IMR-90 (cell line): ENCODE results near the gene KCNE4. TPM values are rescaled to one million over a fixed set of nuclear protein-coding genes. Genes with fewer than 3 reads are reported as not detected.

ENCODE experiments used
- ATAC-seq: fragments of 200-7000 bp; cut with Tn5 transposase; 2 replicates; pipeline ENCODE4 v1.9.1; 2020; ENCODE audit warnings: low read depth, mild to moderate bottlenecking, moderate library complexity
- BruUV-seq: library from RNA; stranded (reverse); fragments of 400-500 nt; replicated peaks from 2 replicates; lab custom pipeline; 2021; lab: Mats Ljungman, UMichigan
- CTCF ChIA-PET: fragments of 300-600 bp; formaldehyde crosslinking; extraction: SDS; loops from one replicate; lab custom pipeline; 2021; ENCODE audit warnings: antibody characterized with exemption; lab: Yijun Ruan, JAX
- POLR2A ChIA-PET: fragments of 300-600 bp; sonication (Branson Sonifier 250); formaldehyde crosslinking; loops from one replicate; lab custom pipeline; 2022; ENCODE audit warnings: antibody characterized with exemption; ENCODE audit not compliant: unreplicated experiment; lab: Charles Lee
- DNase-seq: peaks from one replicate; pipeline ENCODE4 v3.0.0; 2013
- H2AFZ ChIP-seq: replicated peaks from 2 replicates; pipeline ENCODE3; 2013; ENCODE audit warnings: low read length, mild to moderate bottlenecking; ENCODE audit not compliant: poor library complexity
- H2AK5ac ChIP-seq: 2 replicates; pipeline ENCODE4 v1.6.1; 2013; ENCODE audit warnings: low read depth, low read length, inconsistent platforms
- H2AK9ac ChIP-seq: replicated peaks from 2 replicates; pipeline ENCODE3; 2013; ENCODE audit warnings: mild to moderate bottlenecking, low read depth, low read length, moderate library complexity; ENCODE audit not compliant: poor library complexity
- H2BK120ac ChIP-seq: 2 replicates; pipeline ENCODE4 v1.6.1; 2013; ENCODE audit warnings: low read depth, low read length, inconsistent platforms
- H2BK15ac ChIP-seq: 3 replicates; pipeline ENCODE4 v1.6.1; 2013; ENCODE audit warnings: low read depth, low read length, inconsistent platforms
- H2BK20ac ChIP-seq: 2 replicates; pipeline ENCODE4 v1.6.1; 2013; ENCODE audit warnings: low read depth, mild to moderate bottlenecking, inconsistent platforms, low read length, moderate library complexity
- H2BK5ac ChIP-seq: 2 replicates; pipeline ENCODE4 v1.6.1; 2013; ENCODE audit warnings: mild to moderate bottlenecking, low read depth, low read length, inconsistent platforms; ENCODE audit not compliant: poor library complexity, severe bottlenecking
- H3K14ac ChIP-seq: replicated peaks from 2 replicates; pipeline ENCODE4 v1.6.1; 2013; ENCODE audit warnings: low read depth, low read length, inconsistent platforms
- H3K18ac ChIP-seq: 2 replicates; pipeline ENCODE4 v1.6.1; 2013; ENCODE audit warnings: low read depth, low read length, control low read depth
- H3K23ac ChIP-seq: 2 replicates; pipeline ENCODE4 v1.6.1; 2013; ENCODE audit warnings: low read depth, low read length, inconsistent platforms
- H3K27ac ChIP-seq: 2 replicates; pipeline ENCODE4 v1.5.1; 2013; ENCODE audit warnings: mild to moderate bottlenecking, control low read depth, low read length; ENCODE audit not compliant: insufficient read depth
- H3K27me3 ChIP-seq: 2 replicates; pipeline ENCODE4 v1.6.1; 2013; ENCODE audit warnings: low read length; ENCODE audit not compliant: control insufficient read depth, insufficient read depth
- H3K36me3 ChIP-seq: 2 replicates; pipeline ENCODE4 v1.6.1; 2013; ENCODE audit warnings: low read length, mixed read lengths; ENCODE audit not compliant: control insufficient read depth, insufficient read depth
- H3K4ac ChIP-seq: 2 replicates; pipeline ENCODE4 v1.6.1; 2013; ENCODE audit warnings: low read depth, low read length, inconsistent platforms
- H3K4me1 ChIP-seq: 2 replicates; pipeline ENCODE4 v1.6.1; 2013; ENCODE audit warnings: low read length, mixed read lengths; ENCODE audit not compliant: control insufficient read depth, insufficient read depth
- H3K4me2 ChIP-seq: 2 replicates; pipeline ENCODE4 v1.6.1; 2013; ENCODE audit warnings: low read depth, mild to moderate bottlenecking, control low read depth, low read length, moderate library complexity
- H3K4me3 ChIP-seq: 2 replicates; pipeline ENCODE4 v1.5.1; 2013; ENCODE audit warnings: low read depth, mild to moderate bottlenecking, control low read depth, low read length, moderate library complexity; ENCODE audit not compliant: insufficient read depth
- H3K56ac ChIP-seq: 2 replicates; pipeline ENCODE4 v1.6.1; 2013; ENCODE audit warnings: low read length, inconsistent platforms; ENCODE audit not compliant: insufficient read depth; ENCODE audit errors: extremely low read depth
- H3K79me1 ChIP-seq, 2 experiments: 2 replicates each; pipeline ENCODE4 v1.6.1; 2013; ENCODE audit warnings: low read length in 2 of 2, inconsistent platforms in 1 of 2, low read depth in 1 of 2
- H3K9ac ChIP-seq: 2 replicates; pipeline ENCODE4 v1.6.1; 2013; ENCODE audit warnings: low read depth, low read length, control low read depth
- H3K9me1 ChIP-seq: 2 replicates; pipeline ENCODE4 v1.6.1; 2013; ENCODE audit warnings: low read length, inconsistent platforms; ENCODE audit not compliant: insufficient read depth
- H3K9me3 ChIP-seq: 2 replicates; pipeline ENCODE4 v1.6.1; 2013; ENCODE audit warnings: low read length; ENCODE audit not compliant: control insufficient read depth, insufficient read depth
- H4K20me1 ChIP-seq: 2 replicates; pipeline ENCODE4 v1.6.1; 2013; ENCODE audit warnings: low read length, inconsistent platforms; ENCODE audit not compliant: insufficient read depth
- H4K5ac ChIP-seq: 2 replicates; pipeline ENCODE4 v1.6.1; 2013; ENCODE audit warnings: mild to moderate bottlenecking, low read depth, low read length, control low read depth
- H4K8ac ChIP-seq, 2 experiments: 2 replicates each; pipeline ENCODE4 v1.6.1; 2013; ENCODE audit warnings: low read depth in 2 of 2, low read length in 2 of 2, control low read depth in 1 of 2, inconsistent platforms in 1 of 2
- H4K91ac ChIP-seq: 2 replicates; pipeline ENCODE4 v1.6.1; 2013; ENCODE audit warnings: low read depth, low read length, inconsistent platforms; ENCODE audit not compliant: insufficient read depth
- BHLHE40 ChIP-seq: fragments of 150-350 bp; IDR thresholded peaks from 2 replicates; pipeline ENCODE4 v1.6.1; 2016; ENCODE audit warnings: mild to moderate bottlenecking, low read depth, low read length
- CEBPB ChIP-seq: IDR thresholded peaks from 2 replicates; pipeline ENCODE4 v1.6.1; 2012; ENCODE audit warnings: low read depth, low read length, improper control_type of control experiment
- CHD1 ChIP-seq: IDR thresholded peaks from 2 replicates; pipeline ENCODE4 v1.6.1; 2012; ENCODE audit warnings: low read depth, low read length, improper control_type of control experiment
- MAFK ChIP-seq: IDR thresholded peaks from 2 replicates; pipeline ENCODE4 v1.6.1; 2012; ENCODE audit warnings: low read depth, low read length, improper control_type of control experiment
- MAZ ChIP-seq: IDR thresholded peaks from 2 replicates; pipeline ENCODE4 v1.6.1; 2012; ENCODE audit warnings: low read depth, mild to moderate bottlenecking, low read length, improper control_type of control experiment, moderate library complexity, borderline replicate concordance
- NFE2L2 ChIP-seq: fragments of 150-350 bp; IDR thresholded peaks from 2 replicates; pipeline ENCODE4 v1.6.1; 2016; ENCODE audit warnings: low read depth, mild to moderate bottlenecking, low read length
- RFX5 ChIP-seq: IDR thresholded peaks from 2 replicates; pipeline ENCODE4 v1.8.0; 2012; ENCODE audit warnings: low read depth, mild to moderate bottlenecking, low read length, moderate library complexity
- SMC3 ChIP-seq: fragments of 150-350 bp; IDR thresholded peaks from 2 replicates; pipeline ENCODE4 v1.6.1; 2016; ENCODE audit warnings: low read depth, mild to moderate bottlenecking, antibody characterized with exemption, low read length, moderate library complexity
- WGBS, 2 experiments: methylation state at CpG; one replicate each; pipeline versions ENCODE4 v1.1.5 to v1.1.7; 2013; ENCODE audit warnings: missing lambda C conversion rate in 2 of 2; ENCODE audit not compliant: insufficient read length in 1 of 2; ENCODE audit errors: extremely low coverage in 2 of 2; 5-methylcytosine and 5-hydroxymethylcytosine counted together
- dilution Hi-C: fragments of 300-500 bp; cut with HindIII; formaldehyde crosslinking; loops from one replicate; pipeline ENCODE4 v1.14.3; 2018; ENCODE audit warnings: low sequenced_read_pairs; ENCODE audit not compliant: unreplicated experiment
- in situ Hi-C: fragments of 300-500 bp; cut with MboI; formaldehyde crosslinking; loops from 3 replicates; pipeline ENCODE4 v1.14.3; 2019; ENCODE audit warnings: low sequenced_read_pairs, inconsistent platforms, mixed read lengths
- intact Hi-C: fragments of 100-400 bp; cut with micrococcal nuclease; formaldehyde crosslinking; loops from 2 replicates; pipeline ENCODE4 v1.10.0; 2022
- polyA plus RNA-seq, 3 experiments: library from polyadenylated mRNA; depleted of rRNA; stranded (reverse); fragments of >200 nt; gene quantifications; 2 replicates each; pipeline ENCODE4 v1.2.3, GENCODE V29; 2012; ENCODE audit warnings: low replicate concordance in 1 of 3
- total RNA-seq: library from RNA; depleted of rRNA; stranded (reverse); fragments of >200 nt; gene quantifications from 2 replicates; pipeline ENCODE4 v1.2.3, GENCODE V29; 2012
- TF ChIP-seq, protein P1 (sequence below): fragments of 150-350 bp; IDR thresholded peaks from 2 replicates; pipeline ENCODE4 v1.6.1; 2017; ENCODE audit warnings: mild to moderate bottlenecking, antibody characterized with exemption, low read length, low read depth
- TF ChIP-seq, protein P2 (sequence below): conservative IDR thresholded peaks from 2 replicates; pipeline ENCODE4 v1.5.1; 2012; ENCODE audit warnings: mild to moderate bottlenecking, low read depth, low read length, improper control_type of control experiment
- TF ChIP-seq, protein P3 (sequence below): fragments of 150-350 bp; IDR thresholded peaks from 2 replicates; pipeline ENCODE4 v1.6.1; 2016; ENCODE audit warnings: low read depth, mild to moderate bottlenecking, low read length, moderate library complexity, borderline replicate concordance

The KCNE4 gene
- total and polyA plus RNA-seq, 2 of the 4 experiments (the other 2 are of a cell fraction): 6.6 to 6.8 TPM

DNA sequence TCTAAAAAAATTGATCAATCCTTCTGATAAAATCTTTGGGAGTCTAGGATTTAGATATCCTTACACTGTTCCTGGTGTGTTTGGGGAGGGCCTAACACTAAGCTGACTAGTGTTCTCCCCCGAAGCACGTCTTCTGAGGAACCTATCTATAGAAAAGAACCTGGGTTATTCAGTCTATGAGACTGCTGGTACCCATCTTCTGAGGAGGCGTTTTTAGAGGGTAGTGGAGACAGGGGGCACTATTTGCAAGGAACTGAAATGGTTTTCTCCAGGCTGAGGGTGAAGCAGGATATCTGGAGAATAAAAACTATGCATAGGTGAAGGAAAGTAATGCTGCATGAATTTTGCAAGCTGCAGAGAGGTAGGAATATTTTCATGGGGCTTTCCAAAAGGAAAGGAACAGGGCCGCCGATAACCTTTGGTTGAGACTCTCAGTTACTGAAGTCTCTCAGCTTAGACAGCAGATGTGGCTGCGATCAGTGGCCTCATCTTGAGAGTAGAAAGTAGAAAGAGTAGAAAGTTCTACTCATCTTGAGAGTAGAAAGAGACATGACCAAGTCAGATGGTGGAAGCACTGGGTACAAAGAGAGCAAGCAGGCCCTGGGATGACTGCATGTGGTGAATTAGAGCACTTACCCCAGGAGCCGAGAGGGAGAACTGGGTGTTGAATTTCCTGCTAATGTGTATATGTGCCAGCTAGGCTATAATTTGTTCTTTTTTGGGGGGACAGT is 31.8 kb upstream of the KCNE4 start:
- no peaks in the 10 kb centered on the region for H3K79me1 ChIP-seq
- H3K27ac ChIP-seq: no peak overlapping the region
- POLR2A ChIA-PET: no interaction called here
- no peaks in the 10 kb centered on the region for H3K9me1 ChIP-seq
- H4K8ac ChIP-seq: no peak overlapping the region
- ATAC-seq (no peak), DNase-seq (no peak)
- no peaks in the 10 kb centered on the region for H3K9me3 ChIP-seq
- H4K20me1 ChIP-seq: no peaks in the 10 kb centered on the region
- H2AK5ac ChIP-seq: no peak overlapping the region
- H3K18ac ChIP-seq: no peak overlapping the region
- H2BK20ac ChIP-seq: no peak overlapping the region
- H2BK120ac ChIP-seq: no peak overlapping the region
- H3K36me3 ChIP-seq: no peaks in the 10 kb centered on the region
- H3K4me3 ChIP-seq: no peak overlapping the region
- H3K4ac ChIP-seq: no peak overlapping the region
- no peak overlapping the region for H4K5ac ChIP-seq
- no peak overlapping the region for H3K56ac ChIP-seq
- no peak overlapping the region for H3K9ac ChIP-seq
- CTCF ChIA-PET: no interaction called here
- no peak overlapping the region for H2AFZ ChIP-seq
- no peak overlapping the region for H2BK5ac ChIP-seq
- BruUV-seq: no TSS peak
- H3K4me2 ChIP-seq: no peak overlapping the region
- H3K27me3 ChIP-seq: no peaks in the 10 kb centered on the region
- no peaks in the 10 kb centered on the region for H3K4me1 ChIP-seq
- H3K23ac ChIP-seq: no peak overlapping the region
- WGBS, 2 experiments: 82% methylated on average over 5 of the region's 7 CpGs; no CpG with 5 or more reads in 1 of the 2 experiments
- no peak overlapping the region for H3K14ac ChIP-seq
- H2BK15ac ChIP-seq: no peak overlapping the region
- no peak overlapping the region for H4K91ac ChIP-seq
- no peak for TF ChIP-seq RFX5
- TF ChIP-seq, protein P1, sequence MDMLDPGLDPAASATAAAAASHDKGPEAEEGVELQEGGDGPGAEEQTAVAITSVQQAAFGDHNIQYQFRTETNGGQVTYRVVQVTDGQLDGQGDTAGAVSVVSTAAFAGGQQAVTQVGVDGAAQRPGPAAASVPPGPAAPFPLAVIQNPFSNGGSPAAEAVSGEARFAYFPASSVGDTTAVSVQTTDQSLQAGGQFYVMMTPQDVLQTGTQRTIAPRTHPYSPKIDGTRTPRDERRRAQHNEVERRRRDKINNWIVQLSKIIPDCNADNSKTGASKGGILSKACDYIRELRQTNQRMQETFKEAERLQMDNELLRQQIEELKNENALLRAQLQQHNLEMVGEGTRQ: no peak
- TF ChIP-seq, protein P2, sequence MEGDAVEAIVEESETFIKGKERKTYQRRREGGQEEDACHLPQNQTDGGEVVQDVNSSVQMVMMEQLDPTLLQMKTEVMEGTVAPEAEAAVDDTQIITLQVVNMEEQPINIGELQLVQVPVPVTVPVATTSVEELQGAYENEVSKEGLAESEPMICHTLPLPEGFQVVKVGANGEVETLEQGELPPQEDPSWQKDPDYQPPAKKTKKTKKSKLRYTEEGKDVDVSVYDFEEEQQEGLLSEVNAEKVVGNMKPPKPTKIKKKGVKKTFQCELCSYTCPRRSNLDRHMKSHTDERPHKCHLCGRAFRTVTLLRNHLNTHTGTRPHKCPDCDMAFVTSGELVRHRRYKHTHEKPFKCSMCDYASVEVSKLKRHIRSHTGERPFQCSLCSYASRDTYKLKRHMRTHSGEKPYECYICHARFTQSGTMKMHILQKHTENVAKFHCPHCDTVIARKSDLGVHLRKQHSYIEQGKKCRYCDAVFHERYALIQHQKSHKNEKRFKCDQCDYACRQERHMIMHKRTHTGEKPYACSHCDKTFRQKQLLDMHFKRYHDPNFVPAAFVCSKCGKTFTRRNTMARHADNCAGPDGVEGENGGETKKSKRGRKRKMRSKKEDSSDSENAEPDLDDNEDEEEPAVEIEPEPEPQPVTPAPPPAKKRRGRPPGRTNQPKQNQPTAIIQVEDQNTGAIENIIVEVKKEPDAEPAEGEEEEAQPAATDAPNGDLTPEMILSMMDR: no peak
- TF ChIP-seq BHLHE40: no peak
- TF ChIP-seq, protein P3, sequence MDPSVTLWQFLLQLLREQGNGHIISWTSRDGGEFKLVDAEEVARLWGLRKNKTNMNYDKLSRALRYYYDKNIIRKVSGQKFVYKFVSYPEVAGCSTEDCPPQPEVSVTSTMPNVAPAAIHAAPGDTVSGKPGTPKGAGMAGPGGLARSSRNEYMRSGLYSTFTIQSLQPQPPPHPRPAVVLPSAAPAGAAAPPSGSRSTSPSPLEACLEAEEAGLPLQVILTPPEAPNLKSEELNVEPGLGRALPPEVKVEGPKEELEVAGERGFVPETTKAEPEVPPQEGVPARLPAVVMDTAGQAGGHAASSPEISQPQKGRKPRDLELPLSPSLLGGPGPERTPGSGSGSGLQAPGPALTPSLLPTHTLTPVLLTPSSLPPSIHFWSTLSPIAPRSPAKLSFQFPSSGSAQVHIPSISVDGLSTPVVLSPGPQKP: no peak
- no peak for TF ChIP-seq MAFK
- no peak for TF ChIP-seq SMC3
- no peak for TF ChIP-seq MAZ
- no peak for TF ChIP-seq CEBPB
- no peak for TF ChIP-seq CHD1
- TF ChIP-seq NFE2L2: no peak
- intact Hi-C loops (no loop called here), in situ Hi-C loops (no loop called here), dilution Hi-C loops (no loop called here)
- no peak overlapping the region for H2AK9ac ChIP-seq
